ENCODE measurements around the gene FOXC2.

FOXC2 gene

GRCh38 chr16:86554599-86554916 is 12.1 kb upstream of the FOXC2 start:
- DNase-seq (ENCODE audit: insufficient read length, low spot score), result no peak
- FAIRE-seq, result no peak

DNA sequence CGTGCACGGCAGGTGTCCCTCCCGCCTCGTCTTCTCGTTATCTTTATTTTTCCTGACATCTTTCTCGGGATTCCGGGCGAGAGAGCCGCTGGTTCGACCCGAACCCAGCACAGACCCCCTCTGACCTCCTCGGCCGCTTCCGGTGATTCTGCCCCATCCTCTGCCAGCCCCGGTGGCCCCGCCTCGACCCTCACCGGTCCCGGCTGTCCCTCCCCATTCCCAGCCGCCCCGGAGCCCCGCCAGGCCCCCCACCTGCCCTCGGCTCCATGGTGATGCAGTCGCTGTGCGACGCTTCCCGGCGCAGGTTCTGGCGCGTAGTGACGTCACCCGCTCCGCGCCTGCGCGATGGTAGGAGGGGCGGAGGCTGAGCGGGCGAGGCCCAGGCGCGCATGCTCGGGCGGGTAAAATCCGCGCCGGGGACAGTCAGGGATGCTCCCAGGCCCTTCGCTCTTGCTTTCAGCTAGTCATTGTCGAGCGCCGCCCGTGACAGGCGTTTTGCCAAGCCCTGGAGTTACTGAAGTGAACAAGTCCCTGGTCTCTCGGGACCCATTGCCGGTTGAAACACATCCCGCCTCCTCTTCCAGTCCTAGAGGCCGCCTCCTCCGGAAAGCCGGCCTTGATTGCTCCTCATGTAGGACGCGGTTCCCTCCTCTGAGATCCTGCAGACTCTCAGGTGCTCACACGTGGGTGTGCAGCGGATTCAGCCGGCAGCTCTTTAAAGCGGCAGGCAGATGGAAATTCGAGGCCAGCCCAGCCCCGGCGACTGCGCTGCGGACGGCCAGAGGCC is 11.5 kb upstream of the FOXC2 start, which contains the start of gene MTHFSD:
TSS of gene MTHFSD (minus strand) at position 319 of the 787 bp plus-strand sequence. CDS start at position 268, 51 bp downstream.
- peak; percentile 97 for DNase-seq (ENCODE audit: insufficient read length, low spot score)
- peak; percentile 99 for FAIRE-seq
- TF ChIP-seq POLR2A (IDR thresholded peaks at IDR 0.05; ENCODE audit: low read depth, low read length) (peak; percentile 76), SPI1 (IDR thresholded peaks at IDR 0.05; ENCODE audit: low read depth, low read length) (no peak), POLR2AphosphoS5 (IDR thresholded peaks at IDR 0.05; ENCODE audit: low read depth, low read length) (peak; percentile 81)

More at GRCh38 chr16:86554599-86554916, 12.1 kb upstream of the FOXC2 start:
- TF ChIP-seq POLR2A (IDR thresholded peaks at IDR 0.05; ENCODE audit: low read depth, low read length), result no peak

- no peak for TF ChIP-seq POLR2A (IDR thresholded peaks at IDR 0.05; ENCODE audit: low read depth, low read length)
- no peak for TF ChIP-seq PAX5 (IDR thresholded peaks at IDR 0.05; ENCODE audit: insufficient read depth, low read length, severe bottlenecking)
- no peak for TF ChIP-seq SPI1 (IDR thresholded peaks at IDR 0.05; ENCODE audit: low read depth, low read length)
- no peak for TF ChIP-seq TAF1 (IDR thresholded peaks at IDR 0.05; ENCODE audit: low read depth, low read length)
- no peak for TF ChIP-seq POLR2AphosphoS5 (IDR thresholded peaks at IDR 0.05; ENCODE audit: low read depth, low read length)
- TF ChIP-seq POU2F2 (IDR thresholded peaks at IDR 0.05; ENCODE audit: low read depth, low read length), result no peak
- DNase-seq (ENCODE audit: insufficient read length, low spot score) (no peak), FAIRE-seq (no peak)
Measured at GRCh38 chr16:86555704-86556075, 10.9 kb upstream of the FOXC2 start.

- no peak for FAIRE-seq
- no peak for DNase-seq (ENCODE audit: insufficient read length, low spot score)
- TF ChIP-seq POU2F2 (IDR thresholded peaks at IDR 0.05; ENCODE audit: low read depth, low read length) (no peak), TAF1 (IDR thresholded peaks at IDR 0.05; ENCODE audit: low read depth, low read length) (no peak), POLR2AphosphoS5 (IDR thresholded peaks at IDR 0.05; ENCODE audit: low read depth, low read length) (no peak), POLR2A (IDR thresholded peaks at IDR 0.05; ENCODE audit: low read depth, low read length) (no peak), PAX5 (IDR thresholded peaks at IDR 0.05; ENCODE audit: insufficient read depth, low read length, severe bottlenecking) (no peak), SPI1 (IDR thresholded peaks at IDR 0.05; ENCODE audit: low read depth, low read length) (no peak)
Measured at GRCh38 chr16:86556576-86556975, 10.1 kb upstream of the FOXC2 start.

- DNase-seq (ENCODE audit: insufficient read length, low spot score) (no peak), FAIRE-seq (no peak)
- TF ChIP-seq POU2F2 (IDR thresholded peaks at IDR 0.05; ENCODE audit: low read depth, low read length), result no peak
Measured at GRCh38 chr16:86557587-86557986, 9.0 kb upstream of the FOXC2 start.

DNA sequence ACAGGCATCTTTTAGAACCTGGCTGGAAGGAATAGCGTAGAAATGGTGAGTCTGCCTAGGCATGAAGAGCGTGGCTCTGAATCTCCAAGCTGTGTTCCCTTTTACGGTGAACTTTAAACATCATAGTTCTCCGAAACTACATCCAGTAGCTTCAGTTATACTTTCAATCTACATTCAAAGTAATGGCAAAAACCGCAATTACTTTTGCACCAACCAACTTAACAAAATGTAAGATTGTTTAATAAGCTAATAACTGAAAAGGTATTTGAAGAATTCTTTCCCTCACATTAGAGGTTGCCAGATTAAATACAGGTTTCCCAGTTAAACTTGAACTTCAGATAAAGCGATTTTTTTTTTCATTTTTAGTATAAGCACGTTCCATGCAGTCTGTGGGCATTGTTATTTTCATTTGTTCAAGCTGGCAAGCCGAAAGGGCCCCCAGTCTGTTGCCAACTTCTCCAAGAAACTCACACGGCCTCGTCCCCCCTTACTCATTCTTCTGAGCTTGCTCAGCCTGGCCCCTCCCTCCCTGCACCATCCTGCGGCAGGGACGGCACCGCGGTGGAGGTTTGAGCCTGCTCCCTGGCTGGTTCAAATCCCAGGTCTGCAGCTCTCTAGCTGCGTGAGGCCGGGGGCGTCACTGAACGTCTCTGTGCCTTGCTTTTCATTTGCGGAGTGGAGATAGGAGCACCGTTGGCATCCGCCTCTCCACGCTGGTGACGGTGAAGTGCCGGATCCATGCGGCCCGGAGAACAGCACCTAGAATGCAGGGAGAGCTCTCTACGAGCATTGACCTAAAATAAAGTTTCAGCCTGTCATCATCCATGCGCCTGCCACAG is 8.1 kb upstream of the FOXC2 start:
- TF ChIP-seq SPI1 (IDR thresholded peaks at IDR 0.05; ENCODE audit: low read depth, low read length) (no peak), POU2F2 (IDR thresholded peaks at IDR 0.05; ENCODE audit: low read depth, low read length) (no peak), TAF1 (IDR thresholded peaks at IDR 0.05; ENCODE audit: low read depth, low read length) (no peak), PAX5 (IDR thresholded peaks at IDR 0.05; ENCODE audit: insufficient read depth, low read length, severe bottlenecking) (no peak), POLR2A (IDR thresholded peaks at IDR 0.05; ENCODE audit: low read depth, low read length) (no peak), POLR2AphosphoS5 (IDR thresholded peaks at IDR 0.05; ENCODE audit: low read depth, low read length) (no peak)
- no peak for DNase-seq (ENCODE audit: insufficient read length, low spot score)
- FAIRE-seq, result no peak

DNA sequence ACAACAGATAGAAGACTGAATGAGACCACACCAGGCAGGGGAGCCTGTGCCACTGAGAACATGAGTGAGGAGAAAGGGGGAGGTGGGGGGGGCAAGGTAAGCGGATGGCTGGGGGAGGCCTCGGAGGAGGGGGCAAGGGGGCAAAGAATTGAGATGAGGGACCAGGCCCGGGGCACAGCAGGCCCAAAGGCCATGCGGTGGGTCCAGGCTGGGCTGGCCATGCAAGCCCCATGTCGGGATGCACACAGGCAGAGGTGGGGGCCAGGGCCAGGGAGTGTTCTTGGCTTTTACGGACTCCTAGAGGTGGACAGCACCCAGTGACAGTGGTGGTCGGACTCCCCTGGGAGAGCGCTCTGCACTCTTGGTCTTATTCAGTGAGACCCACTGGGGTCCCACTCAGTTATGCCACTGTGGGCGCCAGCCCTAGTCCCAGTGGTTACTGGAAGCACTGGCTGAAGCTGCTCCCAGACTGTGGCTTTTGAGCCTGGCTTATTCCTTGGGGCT is 6.8 kb upstream of the FOXC2 start:
- no peak for FAIRE-seq
- DNase-seq (ENCODE audit: insufficient read length, low spot score), result no peak
- no peak for TF ChIP-seq POLR2A (IDR thresholded peaks at IDR 0.05; ENCODE audit: low read depth, low read length)
- TF ChIP-seq TAF1 (IDR thresholded peaks at IDR 0.05; ENCODE audit: low read depth, low read length), result no peak
- no peak for TF ChIP-seq POLR2AphosphoS5 (IDR thresholded peaks at IDR 0.05; ENCODE audit: low read depth, low read length)
- TF ChIP-seq POU2F2 (IDR thresholded peaks at IDR 0.05; ENCODE audit: low read depth, low read length), result no peak
- no peak for TF ChIP-seq PAX5 (IDR thresholded peaks at IDR 0.05; ENCODE audit: insufficient read depth, low read length, severe bottlenecking)
- no peak for TF ChIP-seq SPI1 (IDR thresholded peaks at IDR 0.05; ENCODE audit: low read depth, low read length)

GRCh38 chr16:86562356-86562755 is 4.3 kb upstream of the FOXC2 start:
- DNase-seq (ENCODE audit: insufficient read length, low spot score) (no peak), FAIRE-seq (no peak)
- no peak for TF ChIP-seq TAF1 (IDR thresholded peaks at IDR 0.05; ENCODE audit: low read depth, low read length)
- TF ChIP-seq POLR2A (IDR thresholded peaks at IDR 0.05; ENCODE audit: low read depth, low read length), result no peak
- TF ChIP-seq POLR2AphosphoS5 (IDR thresholded peaks at IDR 0.05; ENCODE audit: low read depth, low read length), result no peak
- TF ChIP-seq POU2F2 (IDR thresholded peaks at IDR 0.05; ENCODE audit: low read depth, low read length), result no peak
- no peak for TF ChIP-seq PAX5 (IDR thresholded peaks at IDR 0.05; ENCODE audit: insufficient read depth, low read length, severe bottlenecking)
- TF ChIP-seq SPI1 (IDR thresholded peaks at IDR 0.05; ENCODE audit: low read depth, low read length), result no peak

GRCh38 chr16:86563469-86564345 is 2.9 kb upstream of the FOXC2 start:
- FAIRE-seq (peak; percentile 84), DNase-seq (ENCODE audit: insufficient read length, low spot score) (peak; percentile 81)
- no peak for TF ChIP-seq POLR2A (IDR thresholded peaks at IDR 0.05; ENCODE audit: low read depth, low read length)
- TF ChIP-seq POU2F2 (IDR thresholded peaks at IDR 0.05; ENCODE audit: low read depth, low read length), result 0 out of 2 replicates have a peak, but pooled peaks have one; percentile 24
